Measurements from ENCODE around the gene DDX39A. TPM values are rescaled to one million over a fixed set of nuclear protein-coding genes. Genes with fewer than 3 reads are reported as not detected.

DDX39A gene
- total and polyA plus RNA-seq, 2 of the 8 experiments (the other 6 are each of a cell fraction or from before 2014, with no cell fraction given): 139 TPM

- TF ChIP-seq CHD7 (IDR thresholded peaks at IDR 0.05; ENCODE audit: insufficient replicate concordance, low read length) (no peak), JUN (IDR thresholded peaks at IDR 0.05; ENCODE audit: low read depth, low read length) (no peak), ZNF274 (IDR thresholded peaks at IDR 0.05; ENCODE audit: borderline replicate concordance, extremely low read depth, low read length) (no peak), RFX5 (IDR thresholded peaks at IDR 0.05; ENCODE audit: borderline replicate concordance, low read depth, low read length) (no peak), EGR1 (IDR thresholded peaks at IDR 0.05; ENCODE audit: borderline replicate concordance, low read depth, low read length) (no peak)
These were observed 49.6 kb downstream of the DDX39A start (continued) for GRCh38 chr19:14369399-14370168.

All from H1 (cell line).